ENCODE measurements around the gene KCNH3.

DNA sequence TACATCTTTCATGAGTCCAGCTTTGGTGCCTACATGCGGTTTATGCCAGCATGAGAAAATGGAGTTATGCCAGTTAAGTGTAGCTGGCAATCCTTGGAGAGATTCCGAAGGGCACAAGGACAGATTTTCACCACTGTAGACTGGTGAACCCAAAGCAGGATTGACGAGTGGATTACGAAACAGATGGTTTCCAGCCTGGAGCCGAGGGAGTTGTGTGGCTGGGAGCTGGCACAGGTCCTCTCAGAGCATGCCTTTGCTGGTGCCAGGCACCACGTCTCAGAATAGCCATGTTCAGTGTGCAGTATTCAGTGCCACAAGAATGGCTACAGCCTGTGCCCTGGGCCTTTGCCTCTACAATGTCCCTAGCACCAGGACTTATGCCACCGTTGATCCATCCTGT lies 13.2 kb downstream of the KCNH3 start:
- TF ChIP-seq POLR2A (IDR thresholded peaks at IDR 0.05; ENCODE audit: low read depth, low read length) (no peak), POLR2AphosphoS5 (IDR thresholded peaks at IDR 0.05; ENCODE audit: low read depth, low read length) (no peak), TAF1 (IDR thresholded peaks at IDR 0.05; ENCODE audit: low read depth, low read length) (no peak)
